ENCODE data around the gene PLPP2.

DNA sequence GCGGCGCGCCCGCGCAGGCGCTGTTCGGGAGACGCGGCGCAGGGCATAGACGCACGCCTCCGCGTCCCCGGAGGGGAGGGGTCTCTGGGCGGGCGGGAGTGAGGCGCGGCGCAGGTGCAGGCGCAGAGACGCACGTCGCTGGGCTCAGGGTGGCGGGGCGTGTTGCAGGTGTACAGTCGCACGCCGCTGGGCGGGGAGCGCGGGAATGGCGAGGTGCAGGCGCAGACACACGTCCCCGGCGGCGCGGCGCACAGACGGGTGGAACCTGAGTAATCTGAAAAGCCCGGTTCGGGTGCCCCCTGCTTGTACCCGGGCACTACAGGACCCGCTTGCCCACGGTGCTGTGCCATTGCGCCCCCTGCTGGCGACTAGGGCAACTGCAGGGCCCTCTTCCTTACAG is 44.7 kb downstream of the PLPP2 start:
- TF ChIP-seq POLR2AphosphoS5 (IDR thresholded peaks at IDR 0.05; ENCODE audit: borderline replicate concordance, low read depth, low read length) (no peak), EZH2 (IDR thresholded peaks at IDR 0.05) (no peak)
